ENCODE measurements around the gene LARGE1. TPM values are rescaled to one million over a fixed set of nuclear protein-coding genes. Genes with fewer than 3 reads are reported as not detected.

LARGE1 gene
- total RNA-seq, 1 experiment from 2014 or later: 1.5 TPM

- H3K9me2 ChIP-seq (ENCODE audit: insufficient read depth): no peaks in the 10 kb centered on the region
- H3K9me3 ChIP-seq (ENCODE audit: control insufficient read depth in 1 of 2, insufficient read depth in 1 of 2, low read depth in 1 of 2, low read length in 2 of 2): peaks cover 9 to 32% of the 10 kb centered on the region in 2 experiments; a peak in 2 of 4 replicates
- no peak for ATAC-seq
- no peak overlapping the region for H3K4me2 ChIP-seq (ENCODE audit: low read length)
- DNase-seq (ENCODE audit: low read depth, low spot score): no peak
- intact Hi-C loops (cut with micrococcal nuclease): no loop called here
- CTCF ChIA-PET: no interaction called here
- BruUV-seq (replicated peaks): no TSS peak
- POLR2A ChIA-PET: no interaction called here
- no peak overlapping the region for H2AFZ ChIP-seq (ENCODE audit: low read depth, low read length, poor library complexity, severe bottlenecking)
- H4K20me1 ChIP-seq (ENCODE audit: insufficient read depth): no peaks in the 10 kb centered on the region
- RAD21 ChIA-PET (ENCODE audit: low non-redundant PET in 1 of 2, low total read pairs in 2 of 2, uncharacterized antibody in 2 of 2, unreplicated experiment in 2 of 2): no interaction called here
- H3K27ac ChIP-seq (ENCODE audit: low read depth, low read length): no peak overlapping the region
- no peaks in the 10 kb centered on the region for H3K36me3 ChIP-seq (ENCODE audit: control insufficient read depth in 1 of 2, insufficient read depth in 2 of 2, low read length in 2 of 2)
- no peaks in the 10 kb centered on the region for H3K27me3 ChIP-seq (ENCODE audit: insufficient read depth, low read length)
- H3K79me2 ChIP-seq (ENCODE audit: insufficient read depth, low read length): no peaks in the 10 kb centered on the region
- no peaks in the 10 kb centered on the region for H3K4me1 ChIP-seq (ENCODE audit: control insufficient read depth in 1 of 2, insufficient read depth in 2 of 2, low read length in 2 of 2)
- no peak for TF ChIP-seq JUND (IDR thresholded peaks at IDR 0.05)
- no peak for TF ChIP-seq ZBTB33 (IDR thresholded peaks at IDR 0.05; ENCODE audit: extremely low read depth, insufficient replicate concordance, low read length)
- TF ChIP-seq ZFX (IDR thresholded peaks at IDR 0.05): no peak
- no peak for TF ChIP-seq ATF3 (IDR thresholded peaks at IDR 0.05)
- no peak for TF ChIP-seq SP1 (IDR thresholded peaks at IDR 0.05; ENCODE audit: low read depth)
- no peak for TF ChIP-seq EZH2 (IDR thresholded peaks at IDR 0.05)
- no peak for TF ChIP-seq ELF1 (IDR thresholded peaks at IDR 0.05; ENCODE audit: borderline replicate concordance, low read depth)
- no peak for TF ChIP-seq FOSL1 (IDR thresholded peaks at IDR 0.05; ENCODE audit: low read depth)
- TF ChIP-seq CBX3 (IDR thresholded peaks at IDR 0.05; ENCODE audit: low read depth): no peak
- no peak overlapping the region for H3K9ac ChIP-seq (ENCODE audit: low read length)
- no peak overlapping the region for H3K4me3 ChIP-seq (replicated peaks in 1 of 2; ENCODE audit: low read depth in 1 of 2, low read length in 2 of 2)
Observed at GRCh38 chr22:33688903-33689302, 231.4 kb downstream of the LARGE1 start.

- BruUV-seq (replicated peaks): no TSS peak
- H3K4me2 ChIP-seq (ENCODE audit: low read length): no peak overlapping the region
- H3K9ac ChIP-seq (ENCODE audit: low read length): no peak overlapping the region
- no peak overlapping the region for H2AFZ ChIP-seq (ENCODE audit: low read depth, low read length, poor library complexity, severe bottlenecking)
- POLR2A ChIA-PET: no interaction called here
- H3K4me1 ChIP-seq (ENCODE audit: control insufficient read depth in 1 of 2, insufficient read depth in 2 of 2, low read length in 2 of 2): no peaks in the 10 kb centered on the region
- ATAC-seq (no peak), DNase-seq (ENCODE audit: low read depth, low spot score) (no peak)
- no peaks in the 10 kb centered on the region for H4K20me1 ChIP-seq (ENCODE audit: insufficient read depth)
- intact Hi-C loops (cut with micrococcal nuclease): no loop called here
- no peak overlapping the region for H3K4me3 ChIP-seq (replicated peaks in 1 of 2; ENCODE audit: low read depth in 1 of 2, low read length in 2 of 2)
- H3K27me3 ChIP-seq (ENCODE audit: insufficient read depth, low read length): no peaks in the 10 kb centered on the region
- CTCF ChIA-PET: no interaction called here
- RAD21 ChIA-PET (ENCODE audit: low non-redundant PET in 1 of 2, low total read pairs in 2 of 2, uncharacterized antibody in 2 of 2, unreplicated experiment in 2 of 2): no interaction called here
- H3K27ac ChIP-seq (ENCODE audit: low read depth, low read length): no peak overlapping the region
- peaks cover 14 to 37% of the 10 kb centered on the region in 2 experiments; a peak in 2 of 4 replicates for H3K9me3 ChIP-seq (ENCODE audit: control insufficient read depth in 1 of 2, insufficient read depth in 1 of 2, low read depth in 1 of 2, low read length in 2 of 2)
- no peaks in the 10 kb centered on the region for H3K36me3 ChIP-seq (ENCODE audit: control insufficient read depth in 1 of 2, insufficient read depth in 2 of 2, low read length in 2 of 2)
- no peaks in the 10 kb centered on the region for H3K79me2 ChIP-seq (ENCODE audit: insufficient read depth, low read length)
- H3K9me2 ChIP-seq (ENCODE audit: insufficient read depth): no peaks in the 10 kb centered on the region
- no peak for TF ChIP-seq MAX (IDR thresholded peaks at IDR 0.05)
- no peak for TF ChIP-seq CTCF (IDR thresholded peaks at IDR 0.05 in 2 of 3, conservative IDR thresholded peaks at IDR 0.05 in 1 of 3; ENCODE audit: borderline replicate concordance in 1 of 3, insufficient read depth in 1 of 3, low read depth in 2 of 3, low read length in 2 of 3)
- TF ChIP-seq ZFX (IDR thresholded peaks at IDR 0.05): no peak
- TF ChIP-seq SRF (IDR thresholded peaks at IDR 0.05; ENCODE audit: low read depth): no peak
- TF ChIP-seq POLR2AphosphoS5 (IDR thresholded peaks at IDR 0.05; ENCODE audit: low read depth, low read length): no peak
- no peak for TF ChIP-seq SP1 (IDR thresholded peaks at IDR 0.05; ENCODE audit: low read depth)
- TF ChIP-seq ELF1 (IDR thresholded peaks at IDR 0.05; ENCODE audit: borderline replicate concordance, low read depth): no peak
- TF ChIP-seq FOSL1 (IDR thresholded peaks at IDR 0.05; ENCODE audit: low read depth): no peak
- no peak for TF ChIP-seq ZBTB33 (IDR thresholded peaks at IDR 0.05; ENCODE audit: extremely low read depth, insufficient replicate concordance, low read length)
- TF ChIP-seq ATF3 (IDR thresholded peaks at IDR 0.05): no peak
- no peak for TF ChIP-seq SIN3A (IDR thresholded peaks at IDR 0.05; ENCODE audit: low read depth)
Observed at GRCh38 chr22:33687464-33687863, 232.8 kb downstream of the LARGE1 start.
